ENCODE results near the gene SLC9A9. TPM values are rescaled to one million over a fixed set of nuclear protein-coding genes. Genes with fewer than 3 reads are reported as not detected.
"Not testable (repeated sequence)": the region's sequence is repeated elsewhere in the genome, so short reads cannot be mapped to it uniquely, and the experiment has no call there.

Gene SLC9A9
- total RNA-seq, 4 donors from 2014 or later: 1.1 to 15.9 (median 9.7) TPM

GRCh38 chr3:143798151-143798550, 50.1 kb downstream of the SLC9A9 start:
- H3K27me3 ChIP-seq; H3K36me3 ChIP-seq; H3K27ac ChIP-seq; intact Hi-C loops (cut with DNase I; ENCODE audit: low total_unique reads); H3K4me1 ChIP-seq; DNase-seq; in situ Hi-C loops (cut with MboI; ENCODE audit: low pct_ligation_motif_present in 1 of 4, low pct_unique_long_range_greater_than_20kb in 1 of 4, low sequenced_read_pairs in 3 of 4); H3K9me3 ChIP-seq; H3K4me3 ChIP-seq: not testable (repeated sequence)
- 87 to 93% methylated on average over 5 to 7 of the region's 7 CpGs for WGBS, 2 donors (ENCODE audit: low coverage in 1 of 2)

GRCh38 chr3:143795874-143796273, 52.4 kb downstream of the SLC9A9 start:
- no peak for DNase-seq
- no peaks in the 10 kb centered on the region for H3K27me3 ChIP-seq
- in situ Hi-C loops (cut with MboI; ENCODE audit: low pct_ligation_motif_present in 1 of 4, low pct_unique_long_range_greater_than_20kb in 1 of 4, low sequenced_read_pairs in 3 of 4) (no loop called here), intact Hi-C loops (cut with DNase I; ENCODE audit: low total_unique reads) (no loop called here)
- no peak overlapping the region for H3K27ac ChIP-seq
- no peak for TF ChIP-seq EP300 (IDR thresholded peaks at IDR 0.05; ENCODE audit: low read depth)
- TF ChIP-seq POLR2A (IDR thresholded peaks at IDR 0.05): no peak
- TF ChIP-seq, protein P1, sequence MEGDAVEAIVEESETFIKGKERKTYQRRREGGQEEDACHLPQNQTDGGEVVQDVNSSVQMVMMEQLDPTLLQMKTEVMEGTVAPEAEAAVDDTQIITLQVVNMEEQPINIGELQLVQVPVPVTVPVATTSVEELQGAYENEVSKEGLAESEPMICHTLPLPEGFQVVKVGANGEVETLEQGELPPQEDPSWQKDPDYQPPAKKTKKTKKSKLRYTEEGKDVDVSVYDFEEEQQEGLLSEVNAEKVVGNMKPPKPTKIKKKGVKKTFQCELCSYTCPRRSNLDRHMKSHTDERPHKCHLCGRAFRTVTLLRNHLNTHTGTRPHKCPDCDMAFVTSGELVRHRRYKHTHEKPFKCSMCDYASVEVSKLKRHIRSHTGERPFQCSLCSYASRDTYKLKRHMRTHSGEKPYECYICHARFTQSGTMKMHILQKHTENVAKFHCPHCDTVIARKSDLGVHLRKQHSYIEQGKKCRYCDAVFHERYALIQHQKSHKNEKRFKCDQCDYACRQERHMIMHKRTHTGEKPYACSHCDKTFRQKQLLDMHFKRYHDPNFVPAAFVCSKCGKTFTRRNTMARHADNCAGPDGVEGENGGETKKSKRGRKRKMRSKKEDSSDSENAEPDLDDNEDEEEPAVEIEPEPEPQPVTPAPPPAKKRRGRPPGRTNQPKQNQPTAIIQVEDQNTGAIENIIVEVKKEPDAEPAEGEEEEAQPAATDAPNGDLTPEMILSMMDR (IDR thresholded peaks at IDR 0.05): no peak
- no peak for TF ChIP-seq POLR2AphosphoS5 (IDR thresholded peaks at IDR 0.05)
- H3K36me3 ChIP-seq: no peaks in the 10 kb centered on the region
- no peaks in the 10 kb centered on the region for H3K9me3 ChIP-seq
- H3K4me3 ChIP-seq: no peak overlapping the region
- peaks cover 0 to 7% (median 2%) of the 10 kb centered on the region in 4 donors for H3K4me1 ChIP-seq
- 40 to 44% methylated on average over 1 to 2 of the region's 2 CpGs for WGBS, 2 donors (ENCODE audit: low coverage in 1 of 2)

- H3K36me3 ChIP-seq: no peaks in the 10 kb centered on the region
- intact Hi-C loops (cut with DNase I; ENCODE audit: low total_unique reads): no loop called here
- no peaks in the 10 kb centered on the region for H3K27me3 ChIP-seq
- H3K9me3 ChIP-seq: no peaks in the 10 kb centered on the region
- peaks cover 0 to 7% (median 2%) of the 10 kb centered on the region in 4 donors for H3K4me1 ChIP-seq
- 82 to 90% methylated on average over 5 to 6 of the region's 6 CpGs for WGBS, 2 donors (ENCODE audit: low coverage in 1 of 2)
- H3K4me3 ChIP-seq: no peak overlapping the region
- H3K27ac ChIP-seq: peak overlapping the region in 1 of 4 donors; percentile 24
- no peak for DNase-seq
- in situ Hi-C loops (cut with MboI; ENCODE audit: low pct_ligation_motif_present in 1 of 4, low pct_unique_long_range_greater_than_20kb in 1 of 4, low sequenced_read_pairs in 3 of 4): no loop called here
- no peak for TF ChIP-seq EP300 (IDR thresholded peaks at IDR 0.05; ENCODE audit: low read depth)
- no peak for TF ChIP-seq POLR2A (IDR thresholded peaks at IDR 0.05)
- TF ChIP-seq, protein P1 (IDR thresholded peaks at IDR 0.05): no peak
- TF ChIP-seq POLR2AphosphoS5 (IDR thresholded peaks at IDR 0.05): no peak
These were observed 53.3 kb downstream of the SLC9A9 start for GRCh38 chr3:143794793-143795462.

- in situ Hi-C loops (cut with MboI; ENCODE audit: low pct_ligation_motif_present in 1 of 4, low pct_unique_long_range_greater_than_20kb in 1 of 4, low sequenced_read_pairs in 3 of 4) (no loop called here), intact Hi-C loops (cut with DNase I; ENCODE audit: low total_unique reads) (no loop called here)
- Histone ChIP-seq H3K27me3 (no peaks in the 10 kb centered on the region), H3K9me3 (no peaks in the 10 kb centered on the region), H3K27ac (peak overlapping the region in 3 of 4 donors; percentile 2 to 24 (median 4)), H3K4me3 (no peak overlapping the region), H3K36me3 (no peaks in the 10 kb centered on the region), H3K4me1 (peaks cover 0 to 7% (median 2%) of the 10 kb centered on the region in 4 donors)
- 64% methylated on average over 3 of the region's 3 CpGs; no CpG with 5 or more reads in 1 of the 2 donors for WGBS, 2 donors (ENCODE audit: low coverage in 1 of 2)
- TF ChIP-seq POLR2AphosphoS5 (IDR thresholded peaks at IDR 0.05) (no peak), EP300 (IDR thresholded peaks at IDR 0.05; ENCODE audit: low read depth) (no peak)
- TF ChIP-seq, protein P1 (IDR thresholded peaks at IDR 0.05): no peak
- no peak for DNase-seq
These were observed 54.3 kb downstream of the SLC9A9 start for GRCh38 chr3:143793971-143794370.

DNA sequence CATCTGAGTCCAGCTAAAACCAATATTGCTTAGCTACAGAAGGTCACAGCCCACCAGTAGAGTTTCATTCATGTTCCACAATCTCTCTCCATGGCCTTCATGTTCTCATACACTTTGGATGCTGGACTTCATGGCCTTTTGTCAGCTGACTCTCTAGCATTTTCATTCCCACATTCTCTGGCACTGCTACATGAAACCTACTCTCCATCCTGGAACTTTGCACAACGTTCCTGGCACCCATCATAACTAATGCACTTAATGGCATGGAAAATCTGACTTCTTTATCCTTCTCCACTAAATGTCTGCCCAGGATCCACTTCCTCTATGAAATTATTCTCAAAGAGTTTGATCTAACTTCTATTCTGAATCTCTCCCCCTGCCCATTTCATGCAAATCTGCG, 56.9 kb downstream of the SLC9A9 start:
- Histone ChIP-seq H3K36me3 (no peaks in the 10 kb centered on the region), H3K27ac (no peak overlapping the region), H3K27me3 (no peaks in the 10 kb centered on the region), H3K4me3 (no peak overlapping the region), H3K4me1 (peaks cover 0 to 15% (median 5%) of the 10 kb centered on the region in 4 donors), H3K9me3 (no peaks in the 10 kb centered on the region)
- no peak for DNase-seq
- intact Hi-C loops (cut with DNase I; ENCODE audit: low total_unique reads) (no loop called here), in situ Hi-C loops (cut with MboI; ENCODE audit: low pct_ligation_motif_present in 1 of 4, low pct_unique_long_range_greater_than_20kb in 1 of 4, low sequenced_read_pairs in 3 of 4) (no loop called here)
- 74 to 75% methylated on average over 2 of the region's 2 CpGs for WGBS, 2 donors (ENCODE audit: low coverage in 1 of 2)
- TF ChIP-seq, protein P1 (IDR thresholded peaks at IDR 0.05): no peak
- TF ChIP-seq POLR2AphosphoS5 (IDR thresholded peaks at IDR 0.05): no peak

All from transverse colon (tissue), 4 donors.